ENCODE measurements around the gene CTBP2. TPM values are rescaled to one million over a fixed set of nuclear protein-coding genes. Genes with fewer than 3 reads are reported as not detected.
"Not testable (repeated sequence)": the region's sequence is repeated elsewhere in the genome, so short reads cannot be mapped to it uniquely, and the experiment has no call there.

The CTBP2 gene
- total RNA-seq, 1 donor from 2014 or later, result 46.7 TPM

GRCh38 chr10:124995605-124996004, 164.8 kb downstream of the CTBP2 start:
- no peak for ATAC-seq

- no peak for ATAC-seq
Observed at GRCh38 chr10:124994573-124995473, 165.5 kb downstream of the CTBP2 start.

GRCh38 chr10:124993736-124994451, 166.5 kb downstream of the CTBP2 start:
- ATAC-seq, result no peak

GRCh38 chr10:124993345-124993708, 167.0 kb downstream of the CTBP2 start:
- no peak for ATAC-seq

- ATAC-seq, result peak; percentile 68
Observed at GRCh38 chr10:124992462-124993344, 167.7 kb downstream of the CTBP2 start.

- ATAC-seq, result no peak
Observed at GRCh38 chr10:124991835-124992234, 168.5 kb downstream of the CTBP2 start.

- peak; percentile 3 for ATAC-seq
Observed at GRCh38 chr10:124990671-124991625, 169.4 kb downstream of the CTBP2 start.

- no peak for ATAC-seq
Observed at GRCh38 chr10:124989526-124989925, 170.8 kb downstream of the CTBP2 start.

- ATAC-seq, result not testable (repeated sequence)
Observed at GRCh38 chr10:124988753-124989152, 171.6 kb downstream of the CTBP2 start.

- no peak for ATAC-seq
Observed at GRCh38 chr10:124987788-124988187, 172.6 kb downstream of the CTBP2 start.

GRCh38 chr10:124985162-124985561, 175.2 kb downstream of the CTBP2 start:
- no peak for ATAC-seq

GRCh38 chr10:124984376-124984775, 176.0 kb downstream of the CTBP2 start:
- ATAC-seq, result no peak

GRCh38 chr10:124983321-124983720, 177.0 kb downstream of the CTBP2 start:
- no peak for ATAC-seq

GRCh38 chr10:124978376-124978725, 182.0 kb downstream of the CTBP2 start:
- ATAC-seq, result no peak

- ATAC-seq, result no peak
Observed at GRCh38 chr10:124977648-124978375, 182.6 kb downstream of the CTBP2 start.

- ATAC-seq, result no peak
Observed at GRCh38 chr10:124977161-124977560, 183.2 kb downstream of the CTBP2 start.

- peak; percentile 13 for ATAC-seq
Observed at GRCh38 chr10:124975977-124976514, 184.3 kb downstream of the CTBP2 start.

- ATAC-seq, result no peak
Observed at GRCh38 chr10:124974131-124974530, 186.2 kb downstream of the CTBP2 start.

GRCh38 chr10:124972637-124973036, 187.7 kb downstream of the CTBP2 start:
- no peak for ATAC-seq

GRCh38 chr10:124971276-124971675, 189.1 kb downstream of the CTBP2 start:
- ATAC-seq, result no peak

GRCh38 chr10:124967255-124967654, 193.1 kb downstream of the CTBP2 start:
- no peak for ATAC-seq
